ENCODE data around the gene EZR.

Gene EZR

GRCh38 chr6:158815907-158816306, 3.3 kb downstream of the EZR start:
- no peak for DNase-seq (ENCODE audit: low read depth in 1 of 2, low spot score in 1 of 2)
- no peaks in the 10 kb centered on the region for H3K27me3 ChIP-seq (ENCODE audit: insufficient read depth, poor library complexity, severe bottlenecking)
- H3K4me3 ChIP-seq (replicated peaks; ENCODE audit: insufficient read depth, low read length): no peak overlapping the region
- H3K27ac ChIP-seq (replicated peaks): no peak overlapping the region
- no peak for TF ChIP-seq REST (IDR thresholded peaks at IDR 0.05; ENCODE audit: insufficient replicate concordance, low read depth)
- no peak for TF ChIP-seq POLR2AphosphoS5 (IDR thresholded peaks at IDR 0.05; ENCODE audit: low read depth)
- no peak for TF ChIP-seq GABPA (IDR thresholded peaks at IDR 0.05; ENCODE audit: low read depth)
- TF ChIP-seq CTCF (IDR thresholded peaks at IDR 0.05; ENCODE audit: insufficient read depth, low read length): no peak
- no peak for TF ChIP-seq SPI1 (IDR thresholded peaks at IDR 0.05; ENCODE audit: borderline replicate concordance, low read depth)

GRCh38 chr6:158815379-158815724, 3.8 kb downstream of the EZR start:
- no peak overlapping the region for H3K27ac ChIP-seq (replicated peaks)
- DNase-seq (ENCODE audit: low read depth in 1 of 2, low spot score in 1 of 2): no peak
- no peak overlapping the region for H3K4me3 ChIP-seq (replicated peaks; ENCODE audit: insufficient read depth, low read length)
- H3K27me3 ChIP-seq (ENCODE audit: insufficient read depth, poor library complexity, severe bottlenecking): no peaks in the 10 kb centered on the region
- TF ChIP-seq POLR2AphosphoS5 (IDR thresholded peaks at IDR 0.05; ENCODE audit: low read depth): no peak
- no peak for TF ChIP-seq SPI1 (IDR thresholded peaks at IDR 0.05; ENCODE audit: borderline replicate concordance, low read depth)
- TF ChIP-seq REST (IDR thresholded peaks at IDR 0.05; ENCODE audit: insufficient replicate concordance, low read depth): no peak
- no peak for TF ChIP-seq GABPA (IDR thresholded peaks at IDR 0.05; ENCODE audit: low read depth)
- no peak for TF ChIP-seq CTCF (IDR thresholded peaks at IDR 0.05; ENCODE audit: insufficient read depth, low read length)

GRCh38 chr6:158813032-158813431, 6.1 kb downstream of the EZR start:
- no peak for TF ChIP-seq SPI1 (IDR thresholded peaks at IDR 0.05; ENCODE audit: borderline replicate concordance, low read depth)
- no peak for TF ChIP-seq REST (IDR thresholded peaks at IDR 0.05; ENCODE audit: insufficient replicate concordance, low read depth)
- no peak for TF ChIP-seq GABPA (IDR thresholded peaks at IDR 0.05; ENCODE audit: low read depth)
- no peak for TF ChIP-seq POLR2AphosphoS5 (IDR thresholded peaks at IDR 0.05; ENCODE audit: low read depth)
- TF ChIP-seq CTCF (IDR thresholded peaks at IDR 0.05; ENCODE audit: insufficient read depth, low read length): no peak
- no peaks in the 10 kb centered on the region for H3K27me3 ChIP-seq (ENCODE audit: insufficient read depth, poor library complexity, severe bottlenecking)
- no peak for DNase-seq (ENCODE audit: low read depth in 1 of 2, low spot score in 1 of 2)
- H3K4me3 ChIP-seq (replicated peaks; ENCODE audit: insufficient read depth, low read length): no peak overlapping the region
- no peak overlapping the region for H3K27ac ChIP-seq (replicated peaks)

Measured in HL-60 (cell line).